Caki2 (cell line): ENCODE results near the gene MAPK8IP3. TPM values are rescaled to one million over a fixed set of nuclear protein-coding genes. Genes with fewer than 3 reads are reported as not detected.

Source experiments
- DNase-seq: peaks from one replicate; pipeline ENCODE4 v3.0.0-alpha.2; 2015; ENCODE audit warnings: low read depth
- in situ Hi-C: cut with HindIII; loops from 2 replicates; pipeline ENCODE4 v1.10.0; 2016; ENCODE audit warnings: low sequenced_read_pairs, low pct_unique_long_range_greater_than_20kb, mixed read lengths
- total RNA-seq: library from RNA; depleted of rRNA; stranded (reverse); fragments of >200 nt; shearing (Covaris generic); gene quantifications from 2 replicates; pipeline ENCODE4 v1.2.3, GENCODE V29; 2014; ENCODE audit warnings: low replicate concordance

MAPK8IP3 gene
- total RNA-seq, 1 experiment from 2014 or later: 13.8 TPM

DNA sequence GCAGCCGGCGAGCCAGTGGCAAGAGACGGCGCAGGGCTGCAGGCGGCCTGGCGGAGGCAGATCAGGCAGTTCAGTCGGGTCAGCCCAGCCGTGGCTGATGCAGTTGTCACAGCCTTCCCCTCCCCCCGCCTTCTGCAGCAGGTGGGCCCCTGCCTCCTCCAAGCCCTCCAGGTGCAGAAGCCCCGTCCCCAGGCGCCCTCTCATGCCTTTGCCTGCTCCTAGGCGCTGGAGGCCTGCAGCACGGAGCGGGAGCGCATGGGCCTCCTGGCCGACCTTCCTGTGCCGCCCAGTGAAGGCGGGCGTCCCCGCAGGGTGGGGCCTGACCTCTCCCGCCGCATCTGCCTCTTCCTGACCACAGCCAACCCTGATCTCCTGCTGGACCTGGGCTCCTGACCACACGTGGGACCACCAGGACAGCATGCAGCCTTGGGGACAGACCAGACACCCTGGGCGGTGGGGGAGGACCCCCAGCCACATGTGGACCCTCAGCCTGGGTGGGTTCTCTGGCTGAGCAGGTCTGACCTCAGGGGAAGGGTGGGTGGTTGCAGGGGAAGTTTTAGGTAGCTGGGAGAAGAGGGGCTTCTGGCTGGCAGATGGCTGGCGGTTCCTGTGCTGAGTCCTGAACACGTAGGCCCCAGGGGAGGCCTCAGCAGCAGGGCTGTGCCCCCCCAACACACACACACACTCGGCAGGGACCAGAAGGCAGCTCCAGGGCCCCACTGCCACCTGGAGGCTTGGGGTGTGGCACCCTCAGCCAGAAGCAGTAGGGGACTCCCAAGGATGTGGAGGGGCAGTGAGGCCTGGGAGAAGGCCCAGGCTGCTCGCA is 70.1 kb downstream of the MAPK8IP3 start:
- DNase-seq: no peak
- in situ Hi-C loops: no loop called here

DNA sequence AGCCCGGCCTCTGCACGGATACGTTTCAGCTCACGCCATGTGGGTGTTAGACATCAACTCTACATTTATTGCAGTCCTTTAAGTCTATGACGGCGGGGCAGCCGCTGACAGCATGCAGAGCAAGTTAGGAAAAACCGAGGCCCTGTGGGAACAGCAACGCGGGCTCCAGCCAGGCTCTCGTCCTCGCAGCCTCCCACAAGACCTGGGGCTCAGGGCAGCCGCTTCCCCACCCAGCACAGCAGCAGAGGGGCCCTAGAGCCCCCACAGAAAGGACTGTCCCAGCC is 70.6 kb downstream of the MAPK8IP3 start:
- in situ Hi-C loops: no loop called here
- DNase-seq: no peak

DNA sequence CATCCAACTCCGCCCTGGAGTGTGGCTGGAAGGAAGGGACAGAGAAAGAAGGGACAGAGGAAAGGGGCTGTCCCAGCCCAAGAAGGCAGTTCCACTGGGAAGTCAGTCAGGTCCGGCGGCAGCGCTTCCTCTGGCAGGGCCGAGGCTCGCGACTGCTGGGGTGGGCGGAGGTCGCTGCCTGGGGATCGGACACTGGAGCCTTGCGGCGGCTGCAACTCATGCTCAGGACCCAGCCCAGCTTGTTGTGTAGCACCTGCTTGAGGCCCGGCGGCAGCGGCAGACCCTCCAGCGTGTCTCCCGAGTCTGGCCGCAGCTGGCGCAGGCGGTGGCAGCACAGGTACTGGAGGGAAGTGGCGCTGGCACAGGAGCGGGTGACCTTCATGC is 71.0 kb downstream of the MAPK8IP3 start:
- in situ Hi-C loops: no loop called here
- DNase-seq: no peak

DNA sequence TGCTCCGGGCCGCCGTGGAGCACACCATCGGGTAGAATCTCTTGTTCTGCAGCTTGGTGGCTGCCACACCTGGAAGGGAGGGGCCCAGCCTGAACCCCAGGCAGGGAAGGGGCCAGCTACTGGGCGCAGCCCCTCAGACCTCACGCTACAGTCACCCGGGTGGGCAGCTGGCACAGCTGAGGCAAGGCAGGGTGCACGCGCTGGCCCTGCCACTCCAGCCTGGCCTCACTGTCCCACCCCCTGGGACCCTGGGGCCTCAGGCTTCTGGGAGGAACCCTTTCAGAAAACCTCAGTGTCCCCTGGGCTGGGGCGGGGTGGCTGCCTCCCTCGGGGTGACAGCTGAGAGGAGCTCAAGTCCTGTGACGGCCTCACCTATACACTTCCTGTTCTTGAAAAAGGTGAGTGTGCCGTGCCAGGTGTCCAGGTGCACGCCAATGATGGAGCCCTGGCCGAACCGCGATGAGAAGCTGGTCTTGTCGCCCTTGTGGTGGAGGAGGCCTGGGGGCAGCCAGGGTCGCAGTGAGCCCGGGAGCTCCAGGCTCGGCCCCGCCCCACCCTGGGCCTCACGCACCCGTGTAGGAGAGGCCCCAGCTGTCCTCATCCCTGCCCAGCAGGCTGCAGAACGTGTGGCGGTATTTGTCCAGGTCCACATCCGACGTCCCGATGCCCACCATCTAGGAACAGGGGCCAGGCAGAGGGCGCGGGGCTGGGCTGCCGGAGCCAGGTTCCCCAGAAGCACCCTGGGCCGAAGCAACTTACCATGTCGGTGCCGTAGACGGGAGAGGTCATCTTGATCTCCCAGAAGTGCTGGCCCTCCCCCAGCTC is 71.6 kb downstream of the MAPK8IP3 start:
- in situ Hi-C loops: no loop called here
- DNase-seq: no peak

DNA sequence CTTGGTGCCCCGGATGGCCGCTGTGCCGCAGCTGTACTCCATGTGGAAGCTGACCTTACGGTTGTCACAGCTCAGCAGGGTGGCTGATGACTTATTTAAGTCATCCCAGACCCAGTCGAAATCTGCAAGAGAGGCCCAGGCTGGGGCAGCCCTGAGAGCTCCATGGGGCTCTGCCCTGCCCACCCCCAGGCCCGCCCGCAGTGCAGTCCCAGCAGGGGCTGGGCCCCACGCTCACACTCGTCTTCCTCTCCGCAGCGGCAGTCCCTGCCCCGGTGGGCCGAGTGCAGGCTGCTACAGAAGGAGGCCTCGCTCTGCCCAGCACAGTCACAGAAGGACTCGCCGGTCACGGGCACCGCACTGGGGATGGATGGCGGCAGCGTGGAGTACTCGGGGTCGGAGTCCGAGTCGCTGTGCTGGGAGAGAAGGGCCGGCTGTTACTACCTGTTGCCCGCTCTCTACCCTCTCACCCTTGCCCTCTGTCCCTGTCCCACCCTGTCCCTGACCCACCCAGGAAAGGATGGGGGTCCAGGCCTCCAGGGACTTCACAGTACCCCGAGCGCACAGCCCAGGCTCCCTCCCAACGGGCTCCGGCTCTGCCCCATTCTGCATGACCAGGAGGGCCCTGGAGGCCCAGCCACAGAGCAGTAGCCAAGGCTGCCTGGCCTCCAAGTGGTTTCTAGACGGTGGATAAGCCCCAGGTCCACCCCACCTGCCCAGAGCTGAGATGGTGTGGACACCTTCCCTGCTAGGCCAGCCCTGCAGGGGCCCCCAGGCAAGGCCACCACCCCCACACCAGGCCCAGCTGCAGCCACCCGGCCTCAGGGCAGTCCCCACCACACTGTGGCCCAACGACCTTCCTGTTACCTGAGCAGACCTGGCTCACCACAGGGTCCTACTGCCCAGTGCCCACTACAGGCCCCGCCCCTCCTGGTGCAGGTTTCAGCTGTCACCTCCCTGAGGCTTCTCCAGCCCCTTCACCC is 72.5 kb downstream of the MAPK8IP3 start:
- no peak for DNase-seq
- in situ Hi-C loops: no loop called here

DNA sequence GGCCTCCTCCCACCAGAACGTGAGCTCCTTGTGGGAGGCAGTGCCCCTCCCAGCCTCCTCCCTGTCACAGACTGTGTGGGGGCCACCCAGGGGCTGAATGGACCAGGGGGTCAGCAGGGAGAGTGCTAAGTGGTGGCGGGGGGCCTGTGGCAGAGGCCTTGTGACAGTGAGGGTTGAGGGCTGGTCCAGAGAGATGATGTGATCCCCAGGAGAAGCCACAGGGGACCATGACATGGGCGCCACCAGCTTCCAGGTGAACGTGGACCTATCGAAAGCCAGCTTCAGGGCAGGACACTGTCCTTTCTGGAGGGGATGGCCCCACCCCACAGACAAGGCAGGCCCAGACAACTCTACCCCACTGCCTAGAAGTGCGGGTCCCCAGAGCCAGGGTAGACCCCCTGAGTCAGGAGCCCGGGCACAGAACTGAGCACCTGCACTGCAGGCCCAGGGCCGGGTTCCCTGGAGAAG is 73.3 kb downstream of the MAPK8IP3 start:
- in situ Hi-C loops: no loop called here
- no peak for DNase-seq

DNA sequence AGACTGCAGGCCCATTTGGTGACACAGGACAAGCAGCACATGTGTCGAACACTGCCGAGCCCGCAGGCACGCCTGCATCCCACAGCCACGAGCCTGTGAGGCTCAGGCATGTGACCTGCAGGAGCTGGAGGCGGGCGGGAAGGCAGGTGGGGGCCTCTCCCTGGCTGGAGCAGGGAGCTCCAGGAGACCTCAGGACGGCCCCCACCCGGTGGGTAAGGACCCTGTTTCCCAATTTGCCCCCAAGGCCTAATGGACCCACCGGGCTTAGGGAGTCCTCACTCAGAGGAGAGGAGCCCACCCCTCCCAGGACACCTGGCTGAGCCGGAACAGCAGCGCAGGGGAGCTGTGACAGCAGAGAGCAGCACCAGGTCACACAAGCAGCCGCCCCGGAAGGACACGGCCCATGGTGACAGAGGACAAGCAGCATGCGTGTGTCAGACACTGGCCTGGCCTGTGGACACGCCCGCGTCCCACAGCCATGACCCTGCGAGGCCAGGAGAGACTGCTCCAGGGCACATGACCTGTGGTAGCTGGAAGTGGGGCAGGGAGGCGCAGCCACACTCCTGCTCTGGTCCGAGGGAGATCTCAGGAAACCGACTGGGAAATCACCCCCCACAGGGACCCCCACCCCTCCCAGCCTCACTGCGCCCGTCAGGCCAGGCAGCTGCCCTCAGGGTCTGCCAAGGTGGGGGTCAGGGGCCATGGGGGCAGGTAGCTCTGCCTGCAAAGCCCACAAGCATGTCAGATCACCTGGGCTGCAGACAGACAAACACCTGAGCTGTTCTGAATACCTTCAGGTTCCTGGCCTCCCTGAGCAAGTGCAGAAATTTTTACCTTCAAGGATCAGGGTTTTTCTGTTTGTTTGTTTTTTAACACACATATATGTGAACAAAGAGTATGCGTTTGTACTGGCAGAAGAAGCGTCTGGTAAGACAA is 74.0 kb downstream of the MAPK8IP3 start:
- in situ Hi-C loops: no loop called here
- DNase-seq: no peak

DNA sequence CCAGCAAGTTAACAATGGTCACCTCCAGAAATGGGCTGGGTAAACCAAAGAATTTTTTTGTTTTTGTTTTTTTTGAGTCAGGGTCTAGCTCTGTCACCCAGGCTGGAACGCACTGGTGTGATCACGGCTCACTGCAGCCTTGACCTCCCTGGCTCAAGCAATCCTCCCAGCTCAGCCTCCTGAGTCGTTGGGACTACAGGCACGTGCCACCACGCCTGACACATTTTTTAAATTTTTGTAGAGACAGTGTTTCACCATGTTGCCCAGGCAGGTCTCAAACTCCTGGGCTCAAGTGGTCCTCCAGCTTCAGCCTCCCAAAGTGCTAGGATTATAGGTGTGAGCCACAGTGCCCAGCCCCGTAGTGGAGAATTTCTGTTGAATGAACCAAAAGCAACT is 74.7 kb downstream of the MAPK8IP3 start:
- in situ Hi-C loops: no loop called here
- DNase-seq: no peak

DNA sequence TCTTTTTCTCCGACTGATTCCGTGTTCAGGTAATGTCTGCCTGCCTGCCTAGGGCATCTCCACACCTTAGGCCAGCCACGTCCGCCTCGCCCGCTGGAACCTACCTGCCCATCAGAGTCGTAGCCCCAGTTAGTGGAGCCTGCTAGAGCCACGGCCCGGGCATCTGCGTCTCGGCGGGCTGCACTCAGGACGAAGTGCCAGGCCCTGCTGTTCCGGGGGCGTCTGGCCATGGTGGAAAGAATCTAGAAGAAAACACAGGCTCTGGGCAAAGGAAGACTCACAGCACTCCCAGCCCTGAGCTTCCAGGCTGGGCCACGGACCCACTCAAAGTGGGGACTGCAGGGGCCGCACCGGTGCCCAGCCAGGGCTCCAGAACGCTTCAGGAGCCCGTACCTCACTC is 75.3 kb downstream of the MAPK8IP3 start:
- in situ Hi-C loops: no loop called here
- no peak for DNase-seq

DNA sequence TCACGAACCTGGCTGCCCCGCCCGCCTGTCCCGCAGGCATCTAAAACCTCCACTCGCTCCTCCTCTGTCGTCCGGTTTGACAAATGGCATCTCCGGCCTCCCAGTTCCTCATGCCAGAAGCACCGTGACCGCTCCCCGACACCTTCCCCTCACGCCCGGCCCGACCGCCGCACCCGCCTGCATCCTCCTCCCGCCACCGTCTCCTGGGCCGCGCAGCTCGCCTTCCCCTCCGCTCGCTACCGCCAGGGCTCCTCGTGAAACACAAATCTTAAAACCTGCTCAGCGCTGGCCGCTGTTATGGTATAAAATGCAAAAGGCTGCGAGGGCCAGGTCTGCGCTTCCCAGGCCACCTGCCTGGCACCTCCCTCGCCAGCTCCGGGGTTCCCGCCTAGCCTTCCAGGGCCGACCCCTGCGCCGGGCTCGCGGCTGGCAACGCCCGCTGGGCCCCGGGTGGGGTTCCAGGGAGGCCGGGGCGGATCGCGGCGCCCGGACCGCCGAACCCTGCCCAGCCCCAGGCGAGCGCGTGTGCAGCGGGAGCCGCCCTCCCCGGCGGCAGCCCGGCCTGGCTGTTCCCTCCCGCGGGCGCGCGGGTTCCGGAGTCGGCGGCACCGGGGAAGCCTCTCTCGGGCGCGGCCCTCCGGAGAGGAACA is 75.9 kb downstream of the MAPK8IP3 start:
- peak; percentile 48 for DNase-seq

DNA sequence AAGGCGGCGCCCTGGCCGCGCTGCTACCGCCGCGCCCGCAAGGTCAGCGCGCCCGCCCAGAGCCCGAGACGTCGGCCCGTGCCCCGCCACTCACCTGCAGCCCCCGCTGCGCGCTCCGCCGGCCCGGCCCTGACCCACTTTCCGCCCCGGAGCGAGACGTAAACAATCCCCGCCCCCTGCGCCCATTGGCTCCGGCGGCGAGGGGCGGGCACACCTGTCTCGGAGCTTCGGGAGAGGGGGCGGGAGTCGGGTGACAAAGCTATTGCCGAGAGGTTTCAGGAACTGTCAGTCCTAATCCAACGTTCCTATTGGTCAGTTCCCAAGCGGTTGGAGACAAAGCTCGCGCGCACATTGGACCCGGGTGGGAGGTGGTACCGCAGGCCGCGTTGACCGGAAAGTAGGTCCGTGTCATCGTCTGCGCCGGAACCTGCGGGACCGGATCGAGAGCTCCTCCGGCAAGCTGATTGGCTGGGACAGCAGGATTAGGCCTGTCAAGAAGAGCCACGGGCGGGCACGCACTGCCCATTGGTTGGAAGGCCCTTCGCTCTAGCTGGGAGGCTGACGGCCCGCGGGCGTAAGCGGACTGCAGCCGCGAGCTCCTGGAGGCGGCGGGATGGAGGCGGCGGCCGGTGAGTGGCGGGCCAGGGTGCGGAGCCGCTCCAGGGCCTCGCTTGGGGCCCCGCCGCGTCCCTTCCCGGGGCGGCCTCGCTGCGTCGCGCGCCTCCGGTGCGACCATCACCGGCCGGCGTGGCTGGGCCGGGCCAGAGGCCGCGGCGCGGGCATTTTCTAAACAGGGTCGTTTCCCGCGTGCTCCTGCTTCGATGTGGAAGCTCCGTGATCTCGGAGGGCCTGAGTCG is 76.6 kb downstream of the MAPK8IP3 start, which contains the start of the genes NUBP2 and SPSB3:
TSS of gene NUBP2 (plus strand) at position 553 of the 857 bp plus-strand sequence. CDS start at position 614, 61 bp downstream.
TSS of gene SPSB3 (minus strand) at position 164 of the 857 bp plus-strand sequence. CDS start 1,088 bp downstream, outside the sequence.
- peak; percentile 100 for DNase-seq
- in situ Hi-C loops: no loop called here

More for the DNA sequence above, 75.9 kb downstream of the MAPK8IP3 start:
- in situ Hi-C loops: no loop called here

DNA sequence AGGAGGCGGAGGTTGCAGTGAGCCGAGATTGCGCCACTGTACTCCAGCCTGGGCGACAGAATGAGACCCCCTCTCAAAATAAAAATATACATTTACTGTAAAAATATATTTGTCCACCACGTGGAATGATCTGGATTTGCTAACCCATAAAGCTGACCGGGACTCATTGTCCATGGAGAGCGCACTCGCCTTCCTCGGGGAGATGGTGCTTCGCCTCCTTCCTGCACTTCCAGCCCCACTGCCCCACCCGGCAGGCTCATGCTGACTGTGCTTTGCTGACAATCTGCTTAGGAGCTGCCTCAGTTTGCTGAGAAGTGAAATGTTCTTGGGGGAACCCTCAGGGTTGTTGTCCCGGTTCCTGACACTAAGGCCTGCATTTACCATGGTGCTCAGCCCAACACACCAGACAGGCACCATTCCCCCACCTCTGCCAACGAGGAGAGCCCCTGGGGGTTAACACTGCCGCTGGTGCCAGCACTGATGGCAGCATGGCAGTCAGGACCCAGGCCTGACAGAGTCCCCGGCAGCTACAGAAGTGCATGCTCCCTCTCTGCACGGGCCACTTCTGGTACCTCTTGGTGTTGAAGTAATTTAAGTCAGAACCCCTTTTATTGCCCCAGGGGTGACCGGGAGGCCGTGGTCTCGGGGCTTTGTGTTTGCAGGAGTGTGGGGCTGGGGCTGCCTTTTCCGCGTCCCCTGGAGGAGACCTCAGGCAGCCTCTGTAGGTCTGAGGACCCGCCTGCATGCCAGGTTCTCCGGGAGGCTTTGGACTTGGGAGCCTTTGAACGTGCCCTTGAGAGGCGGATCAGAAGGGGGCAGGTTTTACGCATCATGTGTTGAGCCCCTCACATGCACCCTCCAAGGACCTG is 79.2 kb downstream of the MAPK8IP3 start:
- no peak for DNase-seq
- in situ Hi-C loops: no loop called here

DNA sequence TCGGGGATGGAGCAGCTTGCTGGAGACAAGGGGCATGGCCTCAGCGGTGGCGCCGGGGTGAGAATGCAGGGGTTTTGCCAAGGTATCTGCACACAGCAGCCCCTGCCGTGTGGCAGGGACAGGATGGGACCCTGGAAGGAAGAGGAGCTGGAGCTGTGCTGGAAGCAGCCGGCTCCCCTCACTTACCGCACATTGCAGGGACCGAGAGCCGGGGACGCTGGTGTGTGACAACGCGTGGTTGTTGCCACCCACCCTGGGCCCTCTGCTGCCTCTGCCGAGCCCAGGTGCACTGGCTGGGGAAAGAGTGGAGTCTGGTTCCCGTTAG is 79.8 kb downstream of the MAPK8IP3 start:
- no peak for DNase-seq
- in situ Hi-C loops: no loop called here

DNA sequence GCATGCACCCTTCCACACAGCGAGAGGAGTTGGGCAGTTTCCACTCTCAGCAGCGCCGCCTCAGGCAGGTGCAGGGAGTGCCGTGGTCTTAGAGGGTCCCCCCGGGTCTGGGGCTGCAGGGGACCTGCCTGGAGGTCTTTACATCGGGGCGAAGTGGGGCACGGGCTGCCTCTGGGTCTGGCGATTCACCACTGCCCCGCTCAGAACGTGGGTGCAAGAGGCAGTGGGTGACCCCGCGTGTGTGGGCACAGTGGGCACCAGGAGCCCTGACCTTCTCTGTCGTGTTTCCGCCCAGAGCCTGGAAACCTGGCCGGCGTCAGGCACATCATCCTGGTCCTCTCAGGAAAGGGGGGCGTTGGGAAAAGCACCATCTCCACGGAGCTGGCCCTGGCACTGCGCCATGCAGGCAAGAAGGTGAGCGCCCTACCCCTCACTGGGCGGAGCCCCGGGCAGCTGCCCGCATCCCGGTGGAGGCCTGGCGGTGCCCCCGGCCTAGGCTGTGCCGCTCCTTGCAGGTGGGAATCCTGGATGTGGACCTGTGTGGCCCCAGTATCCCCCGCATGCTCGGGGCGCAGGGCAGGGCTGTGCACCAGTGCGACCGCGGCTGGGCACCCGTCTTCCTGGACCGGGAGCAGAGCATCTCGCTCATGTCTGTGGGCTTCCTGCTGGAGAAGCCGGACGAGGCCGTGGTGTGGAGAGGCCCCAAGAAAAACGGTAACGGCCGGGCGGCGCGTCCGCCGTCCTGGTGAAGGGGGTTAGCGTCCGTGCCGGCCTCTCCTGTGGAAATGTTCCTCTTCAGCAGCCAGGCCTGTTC is 80.5 kb downstream of the MAPK8IP3 start:
- DNase-seq: no peak
- in situ Hi-C loops: no loop called here

DNA sequence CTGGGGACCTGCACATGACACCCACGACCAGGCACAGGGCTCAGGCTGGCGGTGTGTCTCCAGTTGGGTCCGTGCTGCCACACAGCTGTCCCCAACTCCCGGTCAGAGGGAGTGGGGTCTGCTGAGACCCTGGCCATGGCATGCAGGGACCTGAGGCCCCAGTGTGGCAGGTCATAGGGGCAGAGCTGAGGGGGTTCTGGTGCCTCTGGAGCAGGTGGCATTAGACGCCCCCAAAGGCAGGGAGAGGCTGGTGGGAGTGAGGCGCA is 81.0 kb downstream of the MAPK8IP3 start:
- no peak for DNase-seq
- in situ Hi-C loops: no loop called here
